HepG2 (cell line): Measurements from ENCODE around the gene IL1RL2. TPM values are rescaled to one million over a fixed set of nuclear protein-coding genes. Genes with fewer than 3 reads are reported as not detected.
A peak's percentile ranks its signal among the peaks of the same experiment; 100 is the strongest.

Experiments used
- CAMTA2 ChIP-seq: sonication (generic); formaldehyde crosslinking; IDR thresholded peaks from 2 replicates; pipeline ENCODE4 v1.4.0; 2020; ENCODE audit warnings: mild to moderate bottlenecking, missing genetic modification reagents, borderline replicate concordance
- ELF4 ChIP-seq: sonication (generic); formaldehyde crosslinking; IDR thresholded peaks from 2 replicates; pipeline ENCODE4 v1.5.0; 2020; ENCODE audit warnings: missing genetic modification reagents, mild to moderate bottlenecking, moderate library complexity, borderline replicate concordance
- HNRNPH1 ChIP-seq: fragments of 200-400 bp; formaldehyde crosslinking; optimal IDR thresholded peaks from 2 replicates; pipeline ENCODE3; 2017; ENCODE audit warnings: mild to moderate bottlenecking, low read depth, low read length
- IKZF1 ChIP-seq: fragments of 450-650 bp; IDR thresholded peaks from 2 replicates; pipeline ENCODE4 v1.7.1; 2016
- SP5 ChIP-seq: IDR thresholded peaks from 2 replicates; pipeline ENCODE4 v1.6.1; 2016; ENCODE audit warnings: low read depth, borderline replicate concordance
- ZNF30 ChIP-seq: sonication (generic); formaldehyde crosslinking; IDR thresholded peaks from 2 replicates; pipeline ENCODE4 v1.5.0; 2020; ENCODE audit warnings: mild to moderate bottlenecking, missing genetic modification reagents
- ZNF557 ChIP-seq: sonication (generic); formaldehyde crosslinking; IDR thresholded peaks from 2 replicates; pipeline ENCODE4 v1.4.0; 2020; ENCODE audit warnings: missing genetic modification reagents
- ZNF670 ChIP-seq: sonication (generic); formaldehyde crosslinking; IDR thresholded peaks from 2 replicates; pipeline ENCODE4 v1.8.0; 2022; ENCODE audit warnings: mild to moderate bottlenecking, missing genetic modification reagents, borderline replicate concordance
- ZNF703 ChIP-seq: sonication (generic); formaldehyde crosslinking; IDR thresholded peaks from 2 replicates; pipeline ENCODE4 v1.5.1; 2020; ENCODE audit warnings: missing genetic modification reagents, mild to moderate bottlenecking, moderate library complexity, borderline replicate concordance
- polyA plus RNA-seq, 8 experiments: library from polyadenylated mRNA; depleted of rRNA in 3 of 8; stranded (reverse) in 7 of 8; unstranded in 1 of 8; fragments of >200 nt; fragmentation: Illumina TruSeq in 4 of 8; extraction: Trizol in 4 of 8; gene quantifications; 2 replicates each; pipeline versions ENCODE4 v1.2.1 to v1.2.3, GENCODE V29; 2011 to 2016; ENCODE audit warnings: low read depth in 4 of 8, missing spikeins in 1 of 8, mixed read lengths in 1 of 8; ENCODE audit not compliant: insufficient read depth in 1 of 8
- total RNA-seq, 5 experiments: library from RNA; depleted of rRNA; stranded (reverse); fragments of >200 nt; fragmentation: Illumina TruSeq; extraction: Trizol; gene quantifications; 2 replicates each; pipeline ENCODE4 v1.2.3, GENCODE V29; 2016; ENCODE audit warnings: low read depth in 1 of 5
- TF ChIP-seq, protein P1 (sequence below): sonication (generic); formaldehyde crosslinking; IDR thresholded peaks from 2 replicates; pipeline ENCODE4 v1.4.0; 2020; ENCODE audit warnings: missing genetic modification reagents
- TF ChIP-seq, protein P2 (sequence below), 2 experiments: sonication (generic) in 1 of 2; formaldehyde crosslinking in 1 of 2; IDR thresholded peaks; 2 replicates each; pipeline versions ENCODE4 v1.5.1 to v1.6.1; 2011 to 2020; ENCODE audit warnings: borderline replicate concordance in 1 of 2, low read depth in 1 of 2, low read length in 1 of 2, mild to moderate bottlenecking in 1 of 2, missing genetic modification reagents in 1 of 2, moderate library complexity in 1 of 2
- TF ChIP-seq, protein P3 (sequence below): IDR thresholded peaks from 2 replicates; pipeline ENCODE4 v1.6.1; 2012; ENCODE audit warnings: inconsistent platforms
- TF ChIP-seq, protein P4 (sequence below): sonication (generic); formaldehyde crosslinking; IDR thresholded peaks from 2 replicates; pipeline ENCODE4 v1.8.0; 2022; ENCODE audit warnings: mild to moderate bottlenecking, missing genetic modification reagents
- TF ChIP-seq, protein P5 (sequence below): sonication (generic); formaldehyde crosslinking; IDR thresholded peaks from 2 replicates; pipeline ENCODE4 v1.9.0; 2022; ENCODE audit warnings: low read depth, missing genetic modification reagents
- TF ChIP-seq, protein P6 (sequence below): sonication (generic); formaldehyde crosslinking; IDR thresholded peaks from 2 replicates; pipeline ENCODE4 v1.4.0; 2020; ENCODE audit warnings: low read depth, mild to moderate bottlenecking, missing genetic modification reagents
- TF ChIP-seq, protein P7 (sequence below): sonication (generic); formaldehyde crosslinking; IDR thresholded peaks from 2 replicates; pipeline ENCODE4 v1.9.0; 2021; ENCODE audit warnings: missing genetic modification reagents, mild to moderate bottlenecking, borderline replicate concordance

Gene IL1RL2
- total and polyA plus RNA-seq, 2 of the 13 experiments (the other 11 are each of a cell fraction or from before 2014, with no cell fraction given) = 0.03 TPM; not detected in 1

DNA sequence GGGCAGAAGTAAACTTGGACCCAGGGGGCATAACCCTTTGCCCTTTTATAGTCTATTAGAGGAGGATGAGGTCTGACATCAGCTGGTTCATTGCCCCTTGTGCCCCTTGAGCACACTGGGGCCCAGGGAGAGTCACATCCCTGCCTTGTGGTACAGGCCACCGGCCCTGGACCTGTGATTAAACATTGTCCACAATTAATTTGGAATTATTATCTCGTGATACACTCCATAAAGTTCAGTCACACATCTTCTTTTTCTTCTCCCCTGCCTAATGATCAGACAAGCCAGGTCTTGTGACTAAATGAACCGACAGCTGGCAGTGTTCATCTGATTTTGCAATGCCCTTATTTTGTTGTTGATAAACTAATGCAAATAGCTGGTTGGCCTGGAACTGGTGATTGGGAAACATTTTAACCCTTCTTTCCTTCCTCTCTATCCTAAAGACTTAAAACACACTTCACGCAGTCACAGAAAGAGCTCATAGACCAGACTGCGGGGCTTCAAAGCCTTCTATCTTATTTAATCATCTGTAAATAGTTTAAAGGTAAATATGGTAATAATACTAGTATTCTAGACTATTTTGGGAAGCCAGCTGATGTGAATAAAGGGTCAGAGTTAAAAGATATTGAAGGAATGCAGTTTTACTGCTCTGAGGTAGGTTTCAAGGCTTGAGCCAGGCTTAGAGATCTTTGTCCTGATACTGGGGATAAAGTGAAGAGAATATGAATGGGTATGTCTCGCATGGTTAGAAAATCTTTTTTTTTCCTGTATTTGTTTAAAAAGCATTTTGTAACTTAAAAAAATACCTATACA, 30.9 kb upstream of the IL1RL2 start (continued):
- TF ChIP-seq, protein P1, sequence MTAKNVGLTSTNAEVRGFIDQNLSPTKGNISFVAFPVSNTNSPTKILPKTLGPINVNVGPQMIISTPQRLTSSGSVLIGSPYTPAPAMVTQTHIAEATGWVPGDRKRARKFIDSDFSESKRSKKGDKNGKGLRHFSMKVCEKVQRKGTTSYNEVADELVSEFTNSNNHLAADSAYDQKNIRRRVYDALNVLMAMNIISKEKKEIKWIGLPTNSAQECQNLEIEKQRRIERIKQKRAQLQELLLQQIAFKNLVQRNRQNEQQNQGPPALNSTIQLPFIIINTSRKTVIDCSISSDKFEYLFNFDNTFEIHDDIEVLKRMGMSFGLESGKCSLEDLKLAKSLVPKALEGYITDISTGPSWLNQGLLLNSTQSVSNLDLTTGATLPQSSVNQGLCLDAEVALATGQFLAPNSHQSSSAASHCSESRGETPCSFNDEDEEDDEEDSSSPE (CRISPR knock-in tag) = no peak
- TF ChIP-seq SP5 (CRISPR knock-in tag) (peak; percentile 58), ZNF557 (CRISPR knock-in tag) (no peak), HNRNPH1 (no peak), ZNF30 (CRISPR knock-in tag) (no peak), ELF4 (no peak), IKZF1 (no peak), CAMTA2 (CRISPR knock-in tag) (no peak), ZNF703 (CRISPR knock-in tag) (peak; percentile 91), ZNF670 (CRISPR knock-in tag) (no peak)
- TF ChIP-seq, protein P2, sequence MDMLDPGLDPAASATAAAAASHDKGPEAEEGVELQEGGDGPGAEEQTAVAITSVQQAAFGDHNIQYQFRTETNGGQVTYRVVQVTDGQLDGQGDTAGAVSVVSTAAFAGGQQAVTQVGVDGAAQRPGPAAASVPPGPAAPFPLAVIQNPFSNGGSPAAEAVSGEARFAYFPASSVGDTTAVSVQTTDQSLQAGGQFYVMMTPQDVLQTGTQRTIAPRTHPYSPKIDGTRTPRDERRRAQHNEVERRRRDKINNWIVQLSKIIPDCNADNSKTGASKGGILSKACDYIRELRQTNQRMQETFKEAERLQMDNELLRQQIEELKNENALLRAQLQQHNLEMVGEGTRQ (IDR thresholded peaks at IDR 0.05; ENCODE audit: low read depth, low read length) = no peak
- TF ChIP-seq, protein P2 (CRISPR knock-in tag; IDR thresholded peaks at IDR 0.05; ENCODE audit: borderline replicate concordance) = peak; percentile 74; the same call in 1 of the 2 replicates
- TF ChIP-seq, protein P3, sequence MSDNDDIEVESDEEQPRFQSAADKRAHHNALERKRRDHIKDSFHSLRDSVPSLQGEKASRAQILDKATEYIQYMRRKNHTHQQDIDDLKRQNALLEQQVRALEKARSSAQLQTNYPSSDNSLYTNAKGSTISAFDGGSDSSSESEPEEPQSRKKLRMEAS = peak; percentile 52
- TF ChIP-seq, protein P4, sequence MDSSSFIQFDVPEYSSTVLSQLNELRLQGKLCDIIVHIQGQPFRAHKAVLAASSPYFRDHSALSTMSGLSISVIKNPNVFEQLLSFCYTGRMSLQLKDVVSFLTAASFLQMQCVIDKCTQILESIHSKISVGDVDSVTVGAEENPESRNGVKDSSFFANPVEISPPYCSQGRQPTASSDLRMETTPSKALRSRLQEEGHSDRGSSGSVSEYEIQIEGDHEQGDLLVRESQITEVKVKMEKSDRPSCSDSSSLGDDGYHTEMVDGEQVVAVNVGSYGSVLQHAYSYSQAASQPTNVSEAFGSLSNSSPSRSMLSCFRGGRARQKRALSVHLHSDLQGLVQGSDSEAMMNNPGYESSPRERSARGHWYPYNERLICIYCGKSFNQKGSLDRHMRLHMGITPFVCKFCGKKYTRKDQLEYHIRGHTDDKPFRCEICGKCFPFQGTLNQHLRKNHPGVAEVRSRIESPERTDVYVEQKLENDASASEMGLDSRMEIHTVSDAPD = peak; percentile 86; the same call in 1 of the 2 replicates
- TF ChIP-seq, protein P5, sequence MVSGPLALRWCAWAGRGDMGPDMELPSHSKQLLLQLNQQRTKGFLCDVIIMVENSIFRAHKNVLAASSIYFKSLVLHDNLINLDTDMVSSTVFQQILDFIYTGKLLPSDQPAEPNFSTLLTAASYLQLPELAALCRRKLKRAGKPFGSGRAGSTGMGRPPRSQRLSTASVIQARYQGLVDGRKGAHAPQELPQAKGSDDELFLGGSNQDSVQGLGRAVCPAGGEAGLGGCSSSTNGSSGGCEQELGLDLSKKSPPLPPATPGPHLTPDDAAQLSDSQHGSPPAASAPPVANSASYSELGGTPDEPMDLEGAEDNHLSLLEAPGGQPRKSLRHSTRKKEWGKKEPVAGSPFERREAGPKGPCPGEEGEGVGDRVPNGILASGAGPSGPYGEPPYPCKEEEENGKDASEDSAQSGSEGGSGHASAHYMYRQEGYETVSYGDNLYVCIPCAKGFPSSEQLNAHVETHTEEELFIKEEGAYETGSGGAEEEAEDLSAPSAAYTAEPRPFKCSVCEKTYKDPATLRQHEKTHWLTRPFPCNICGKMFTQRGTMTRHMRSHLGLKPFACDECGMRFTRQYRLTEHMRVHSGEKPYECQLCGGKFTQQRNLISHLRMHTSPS (CRISPR knock-in tag) = peak; percentile 94
- TF ChIP-seq, protein P6, sequence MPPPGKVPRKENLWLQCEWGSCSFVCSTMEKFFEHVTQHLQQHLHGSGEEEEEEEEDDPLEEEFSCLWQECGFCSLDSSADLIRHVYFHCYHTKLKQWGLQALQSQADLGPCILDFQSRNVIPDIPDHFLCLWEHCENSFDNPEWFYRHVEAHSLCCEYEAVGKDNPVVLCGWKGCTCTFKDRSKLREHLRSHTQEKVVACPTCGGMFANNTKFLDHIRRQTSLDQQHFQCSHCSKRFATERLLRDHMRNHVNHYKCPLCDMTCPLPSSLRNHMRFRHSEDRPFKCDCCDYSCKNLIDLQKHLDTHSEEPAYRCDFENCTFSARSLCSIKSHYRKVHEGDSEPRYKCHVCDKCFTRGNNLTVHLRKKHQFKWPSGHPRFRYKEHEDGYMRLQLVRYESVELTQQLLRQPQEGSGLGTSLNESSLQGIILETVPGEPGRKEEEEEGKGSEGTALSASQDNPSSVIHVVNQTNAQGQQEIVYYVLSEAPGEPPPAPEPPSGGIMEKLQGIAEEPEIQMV (CRISPR knock-in tag) = no peak
- TF ChIP-seq, protein P7, sequence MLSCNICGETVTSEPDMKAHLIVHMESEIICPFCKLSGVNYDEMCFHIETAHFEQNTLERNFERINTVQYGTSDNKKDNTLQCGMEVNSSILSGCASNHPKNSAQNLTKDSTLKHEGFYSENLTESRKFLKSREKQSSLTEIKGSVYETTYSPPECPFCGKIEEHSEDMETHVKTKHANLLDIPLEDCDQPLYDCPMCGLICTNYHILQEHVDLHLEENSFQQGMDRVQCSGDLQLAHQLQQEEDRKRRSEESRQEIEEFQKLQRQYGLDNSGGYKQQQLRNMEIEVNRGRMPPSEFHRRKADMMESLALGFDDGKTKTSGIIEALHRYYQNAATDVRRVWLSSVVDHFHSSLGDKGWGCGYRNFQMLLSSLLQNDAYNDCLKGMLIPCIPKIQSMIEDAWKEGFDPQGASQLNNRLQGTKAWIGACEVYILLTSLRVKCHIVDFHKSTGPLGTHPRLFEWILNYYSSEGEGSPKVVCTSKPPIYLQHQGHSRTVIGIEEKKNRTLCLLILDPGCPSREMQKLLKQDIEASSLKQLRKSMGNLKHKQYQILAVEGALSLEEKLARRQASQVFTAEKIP (CRISPR knock-in tag) = no peak
